Mammary epithelial cell (primary cell): ENCODE results near the gene TCERG1L.

Source experiments
- EZH2 ChIP-seq: IDR thresholded peaks from 2 replicates; pipeline ENCODE4 v1.6.1; 2012; ENCODE audit warnings: low read length, inconsistent platforms, borderline replicate concordance
- TF ChIP-seq, protein P1 (sequence below), 2 donors: IDR thresholded peaks in 1 of 2; conservative IDR thresholded peaks in 1 of 2; 2 replicates each; pipeline ENCODE4 v1.5.1; 2011 to 2012; ENCODE audit warnings: inconsistent platforms in 2 of 2, low read length in 2 of 2, mild to moderate bottlenecking in 2 of 2, control low read depth in 1 of 2, low read depth in 1 of 2; ENCODE audit not compliant: insufficient read depth in 1 of 2; ENCODE audit errors: extremely low read depth in 1 of 2

- TF ChIP-seq, protein P1, sequence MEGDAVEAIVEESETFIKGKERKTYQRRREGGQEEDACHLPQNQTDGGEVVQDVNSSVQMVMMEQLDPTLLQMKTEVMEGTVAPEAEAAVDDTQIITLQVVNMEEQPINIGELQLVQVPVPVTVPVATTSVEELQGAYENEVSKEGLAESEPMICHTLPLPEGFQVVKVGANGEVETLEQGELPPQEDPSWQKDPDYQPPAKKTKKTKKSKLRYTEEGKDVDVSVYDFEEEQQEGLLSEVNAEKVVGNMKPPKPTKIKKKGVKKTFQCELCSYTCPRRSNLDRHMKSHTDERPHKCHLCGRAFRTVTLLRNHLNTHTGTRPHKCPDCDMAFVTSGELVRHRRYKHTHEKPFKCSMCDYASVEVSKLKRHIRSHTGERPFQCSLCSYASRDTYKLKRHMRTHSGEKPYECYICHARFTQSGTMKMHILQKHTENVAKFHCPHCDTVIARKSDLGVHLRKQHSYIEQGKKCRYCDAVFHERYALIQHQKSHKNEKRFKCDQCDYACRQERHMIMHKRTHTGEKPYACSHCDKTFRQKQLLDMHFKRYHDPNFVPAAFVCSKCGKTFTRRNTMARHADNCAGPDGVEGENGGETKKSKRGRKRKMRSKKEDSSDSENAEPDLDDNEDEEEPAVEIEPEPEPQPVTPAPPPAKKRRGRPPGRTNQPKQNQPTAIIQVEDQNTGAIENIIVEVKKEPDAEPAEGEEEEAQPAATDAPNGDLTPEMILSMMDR (conservative IDR thresholded peaks at IDR 0.05 in 1 of 2, IDR thresholded peaks at IDR 0.05 in 1 of 2; ENCODE audit: extremely low read depth in 1 of 2, insufficient read depth in 1 of 2, low read depth in 1 of 2, low read length in 2 of 2) = no peak
- no peak for TF ChIP-seq EZH2
Observed at GRCh38 chr10:131081786-131082185, 229.7 kb downstream of the TCERG1L start.
